Natural killer cell (primary cell): ENCODE results near the gene B3GNT3. TPM values are rescaled to one million over a fixed set of nuclear protein-coding genes. Genes with fewer than 3 reads are reported as not detected.
A peak's percentile ranks its signal among the peaks of the same experiment; 100 is the strongest.
"Not testable (repeated sequence)": the region's sequence is repeated elsewhere in the genome, so short reads cannot be mapped to it uniquely, and the experiment has no call there.

Experiments used
- ATAC-seq, 3 donors: fragments of 150-1000 bp in 2 of 3; fragments of 200-7000 bp in 1 of 3; cut with Tn5 transposase; 1 replicate in 1 of 3; 2 replicates in 2 of 3; pipeline ENCODE4 v1.10.0; 2021; ENCODE audit warnings: mild to moderate bottlenecking in 2 of 3, moderate library complexity in 2 of 3
- DNase-seq, 2 donors: peaks; one replicate each; pipeline versions ENCODE4 v3.0.0 to v3.0.0-alpha.2; 2013 to 2021; ENCODE audit warnings: mixed read lengths in 1 of 2
- H3K27ac ChIP-seq: one replicate; pipeline ENCODE4 v1.5.1; 2013; ENCODE audit warnings: mild to moderate bottlenecking, low read length
- H3K27me3 ChIP-seq: one replicate; pipeline ENCODE4 v1.6.1; 2013; ENCODE audit warnings: low read length; ENCODE audit not compliant: control insufficient read depth, insufficient read depth
- H3K36me3 ChIP-seq: one replicate; pipeline ENCODE4 v1.6.1; 2013; ENCODE audit warnings: low read length; ENCODE audit not compliant: control insufficient read depth, insufficient read depth
- H3K4me1 ChIP-seq: one replicate; pipeline ENCODE4 v1.6.1; 2013; ENCODE audit warnings: low read length; ENCODE audit not compliant: control insufficient read depth, insufficient read depth
- H3K4me3 ChIP-seq: one replicate; pipeline ENCODE4 v1.5.1; 2013; ENCODE audit warnings: low read length
- H3K9me3 ChIP-seq: one replicate; pipeline ENCODE4 v1.6.1; 2013; ENCODE audit warnings: low read length; ENCODE audit not compliant: control insufficient read depth, insufficient read depth
- H3K27ac Mint-ChIP-seq, 2 donors: one replicate each; pipeline ENCODE4 v1.8.0; 2022; ENCODE audit warnings: mild to moderate bottlenecking in 2 of 2, mixed read lengths in 2 of 2, moderate library complexity in 1 of 2
- H3K27me3 Mint-ChIP-seq, 2 donors: one replicate each; pipeline ENCODE4 v1.8.0; 2022; ENCODE audit warnings: low read depth in 2 of 2, mixed read lengths in 2 of 2
- H3K36me3 Mint-ChIP-seq: one replicate; pipeline ENCODE4 v1.8.0; 2022; ENCODE audit warnings: mixed read lengths
- H3K4me1 Mint-ChIP-seq, 2 donors: one replicate each; pipeline ENCODE4 v1.8.0; 2022; ENCODE audit warnings: mixed read lengths in 2 of 2
- H3K4me3 Mint-ChIP-seq: one replicate; pipeline ENCODE4 v1.8.0; 2022; ENCODE audit warnings: mild to moderate bottlenecking, moderate library complexity, mixed read lengths
- H3K9me3 Mint-ChIP-seq, 2 donors: one replicate each; pipeline ENCODE4 v1.8.0; 2022; ENCODE audit warnings: mixed read lengths in 2 of 2
- WGBS: methylation state at CpG from one replicate; pipeline ENCODE4 v1.1.7; 2013; ENCODE audit warnings: missing lambda C conversion rate; ENCODE audit not compliant: insufficient coverage; 5-methylcytosine and 5-hydroxymethylcytosine counted together
- intact Hi-C: fragments of 100-400 bp; cut with micrococcal nuclease; formaldehyde crosslinking; loops from one replicate; pipeline ENCODE4 v1.14.2; 2022
- total RNA-seq, 4 donors: library from RNA; stranded (reverse); fragments of 120-200 nt in 1 of 4; gene quantifications; one replicate each; pipeline versions ENCODE4 v1.2.3 to v1.2.4, GENCODE V29; 2013 to 2022
- TF ChIP-seq, protein P1 (sequence below): fragments of 200-600 bp; IDR thresholded peaks from one replicate; pipeline ENCODE4 v1.8.0; 2022; ENCODE audit warnings: antibody characterized with exemption

Gene B3GNT3
- total RNA-seq, 3 donors from 2014 or later (not counting 1 experiment from before 2014, with no cell fraction given) = not detected

DNA sequence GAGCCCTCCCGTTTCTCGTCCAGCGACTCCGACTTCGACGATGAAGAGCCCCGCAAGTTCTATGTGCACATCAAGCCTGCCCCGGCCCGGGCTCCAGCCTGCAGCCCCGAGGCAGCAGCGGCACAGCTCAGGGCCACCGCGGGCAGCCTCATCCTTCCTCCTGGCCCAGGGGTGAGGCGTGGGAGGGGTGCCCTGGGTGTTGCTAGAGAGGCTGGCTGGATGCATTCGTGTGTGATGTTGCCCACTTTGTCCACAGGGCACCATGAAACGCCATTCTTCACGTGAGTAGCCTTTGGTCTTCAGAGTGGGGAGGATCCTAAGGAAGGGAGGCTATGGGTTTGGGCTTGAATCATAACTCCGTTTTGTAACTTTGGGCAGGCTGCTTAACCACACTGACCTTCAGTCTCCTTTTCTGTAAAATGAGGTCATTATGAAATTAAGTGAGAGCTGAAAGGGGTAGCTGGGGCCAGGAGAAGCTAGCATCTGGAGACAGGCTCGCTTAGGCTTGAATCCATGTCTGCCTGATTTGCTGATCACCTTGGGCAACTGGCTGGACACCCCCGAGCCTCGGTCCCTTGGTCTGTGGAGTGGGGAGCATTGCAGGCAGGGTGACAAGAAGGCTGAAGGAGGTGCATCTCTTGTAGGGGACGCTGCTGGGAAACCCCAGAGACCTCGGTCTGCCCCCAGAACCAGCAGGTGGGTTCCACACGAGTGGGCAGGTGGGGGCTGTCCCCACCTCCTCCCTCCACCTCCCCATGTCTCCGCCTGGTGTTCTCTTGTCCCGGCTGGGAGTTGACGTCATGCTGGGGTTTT is 18.7 kb upstream of the B3GNT3 start:
- no peaks in the 10 kb centered on the region for H3K9me3 Mint-ChIP-seq
- Histone ChIP-seq H3K36me3 (peaks cover 38% of the 10 kb centered on the region), H3K27ac (peak overlapping the region; percentile 61), H3K27me3 (no peaks in the 10 kb centered on the region), H3K4me3 (no peak overlapping the region), H3K4me1 (peaks cover 15% of the 10 kb centered on the region), H3K9me3 (no peaks in the 10 kb centered on the region)
- no peaks in the 10 kb centered on the region for H3K27me3 Mint-ChIP-seq
- ATAC-seq (peak in 1 of 3 donors; percentile 36), DNase-seq (no peak)
- TF ChIP-seq, protein P1, sequence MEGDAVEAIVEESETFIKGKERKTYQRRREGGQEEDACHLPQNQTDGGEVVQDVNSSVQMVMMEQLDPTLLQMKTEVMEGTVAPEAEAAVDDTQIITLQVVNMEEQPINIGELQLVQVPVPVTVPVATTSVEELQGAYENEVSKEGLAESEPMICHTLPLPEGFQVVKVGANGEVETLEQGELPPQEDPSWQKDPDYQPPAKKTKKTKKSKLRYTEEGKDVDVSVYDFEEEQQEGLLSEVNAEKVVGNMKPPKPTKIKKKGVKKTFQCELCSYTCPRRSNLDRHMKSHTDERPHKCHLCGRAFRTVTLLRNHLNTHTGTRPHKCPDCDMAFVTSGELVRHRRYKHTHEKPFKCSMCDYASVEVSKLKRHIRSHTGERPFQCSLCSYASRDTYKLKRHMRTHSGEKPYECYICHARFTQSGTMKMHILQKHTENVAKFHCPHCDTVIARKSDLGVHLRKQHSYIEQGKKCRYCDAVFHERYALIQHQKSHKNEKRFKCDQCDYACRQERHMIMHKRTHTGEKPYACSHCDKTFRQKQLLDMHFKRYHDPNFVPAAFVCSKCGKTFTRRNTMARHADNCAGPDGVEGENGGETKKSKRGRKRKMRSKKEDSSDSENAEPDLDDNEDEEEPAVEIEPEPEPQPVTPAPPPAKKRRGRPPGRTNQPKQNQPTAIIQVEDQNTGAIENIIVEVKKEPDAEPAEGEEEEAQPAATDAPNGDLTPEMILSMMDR = no peak
- H3K27ac Mint-ChIP-seq = no peak overlapping the region
- 68% methylated on average over 23 of the region's 27 CpGs for WGBS
- no peak overlapping the region for H3K4me3 Mint-ChIP-seq
- H3K4me1 Mint-ChIP-seq = peaks cover 7 to 17% of the 10 kb centered on the region in 2 donors
- H3K36me3 Mint-ChIP-seq = no peaks in the 10 kb centered on the region
- intact Hi-C loops = loop anchor here (1.0 kb wide), 1 partner anchor 51 kb away; no protein-coding TSS in a partner anchor

DNA sequence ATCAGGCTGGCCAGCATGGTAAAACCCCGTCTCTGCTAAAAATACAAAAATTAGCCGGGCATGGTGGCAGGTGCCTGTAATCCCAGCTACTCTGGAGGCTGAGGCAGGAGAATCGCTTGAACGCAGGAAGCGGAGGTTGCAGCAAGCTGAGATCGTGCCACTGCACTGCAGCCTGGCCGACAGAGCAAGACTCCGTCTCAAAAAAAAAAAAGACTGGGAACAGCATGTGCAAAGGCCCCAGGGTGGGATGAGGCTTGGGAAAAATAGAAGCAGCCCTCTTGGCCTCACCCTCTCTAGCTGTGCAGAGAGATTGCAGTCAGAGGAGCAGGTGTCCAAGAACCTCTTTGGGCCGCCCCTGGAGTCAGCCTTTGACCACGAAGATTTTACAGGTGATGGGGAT is 17.1 kb upstream of the B3GNT3 start:
- intact Hi-C loops, ATAC-seq, H3K27me3 ChIP-seq, H3K4me3 Mint-ChIP-seq, H3K27ac Mint-ChIP-seq, H3K4me3 ChIP-seq, DNase-seq, H3K9me3 ChIP-seq, H3K27ac ChIP-seq, H3K9me3 Mint-ChIP-seq, H3K27me3 Mint-ChIP-seq, H3K36me3 Mint-ChIP-seq: not testable (repeated sequence)
- Histone ChIP-seq H3K36me3 (peaks cover 40% of the 10 kb centered on the region), H3K4me1 (peaks cover 15% of the 10 kb centered on the region)
- peaks cover 7 to 17% of the 10 kb centered on the region in 2 donors for H3K4me1 Mint-ChIP-seq
- WGBS = 94% methylated on average over 10 of the region's 10 CpGs

DNA sequence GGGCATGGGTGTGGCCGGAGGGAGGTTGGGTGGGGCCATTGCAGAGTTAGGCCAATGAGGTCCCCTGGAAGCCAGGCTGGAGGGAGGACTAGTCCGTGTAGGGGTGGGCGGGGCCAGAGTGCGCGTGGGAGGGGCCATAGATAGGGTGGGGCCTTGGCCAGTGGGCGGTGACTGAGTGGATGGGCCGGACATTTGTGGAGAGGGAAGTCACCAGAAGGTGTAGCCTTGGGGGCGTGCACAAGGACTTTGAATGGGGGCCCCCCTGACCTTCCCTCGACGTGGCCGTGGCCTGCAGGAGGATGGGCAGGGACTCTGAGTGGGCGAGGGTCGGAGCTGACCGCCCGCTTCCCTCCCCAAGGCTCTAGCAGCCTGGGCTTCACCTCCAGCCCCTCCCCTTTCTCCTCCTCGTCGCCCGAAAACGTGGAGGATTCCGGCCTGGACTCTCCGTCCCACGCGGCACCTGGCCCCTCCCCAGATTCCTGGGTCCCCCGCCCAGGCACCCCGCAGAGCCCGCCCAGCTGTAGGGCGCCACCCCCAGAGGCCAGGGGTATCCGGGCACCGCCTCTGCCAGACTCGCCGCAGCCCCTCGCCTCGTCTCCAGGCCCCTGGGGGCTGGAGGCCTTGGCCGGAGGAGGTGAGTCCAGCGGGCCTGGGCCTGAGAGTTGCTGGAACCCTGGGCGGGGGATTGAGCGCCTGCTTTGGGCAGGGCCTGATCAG is 16.5 kb upstream of the B3GNT3 start:
- intact Hi-C loops = no loop called here
- Histone ChIP-seq H3K9me3 (no peaks in the 10 kb centered on the region), H3K4me3 (no peak overlapping the region), H3K27me3 (no peaks in the 10 kb centered on the region), H3K27ac (no peak overlapping the region), H3K36me3 (peaks cover 36% of the 10 kb centered on the region), H3K4me1 (peaks cover 15% of the 10 kb centered on the region)
- ATAC-seq = peak; percentile 74 to 91 (median 80)
- peak in 1 of 2 donors; percentile 46 for DNase-seq
- TF ChIP-seq, protein P1 = no peak
- H3K4me3 Mint-ChIP-seq = peak overlapping the region; percentile 55
- H3K27ac Mint-ChIP-seq = peak overlapping the region in 1 of 2 donors; percentile 54
- no peaks in the 10 kb centered on the region for H3K36me3 Mint-ChIP-seq
- no peaks in the 10 kb centered on the region for H3K27me3 Mint-ChIP-seq
- peaks cover 7 to 17% of the 10 kb centered on the region in 2 donors for H3K4me1 Mint-ChIP-seq
- no peaks in the 10 kb centered on the region for H3K9me3 Mint-ChIP-seq
- 62% methylated on average over 37 of the region's 37 CpGs for WGBS
